Parathyroid adenoma (tissue), 2 donors: ENCODE measurements around the gene SLC25A6.

Source experiments
- H2AFZ ChIP-seq: fragments of 300-600 bp; sonication (generic); one replicate; pipeline ENCODE4 v1.7.0; 2017; ENCODE audit warnings: antibody characterized with exemption, mild to moderate bottlenecking
- H3K27ac ChIP-seq: fragments of 300-600 bp; sonication (generic); one replicate; pipeline ENCODE4 v1.7.0; 2017
- H3K27me3 ChIP-seq: fragments of 300-600 bp; sonication (generic); one replicate; pipeline ENCODE4 v1.7.0; 2017; ENCODE audit warnings: low read length; ENCODE audit not compliant: control insufficient read depth, insufficient read depth
- H3K36me3 ChIP-seq: fragments of 300-600 bp; sonication (generic); one replicate; pipeline ENCODE4 v1.7.0; 2017; ENCODE audit warnings: low read length; ENCODE audit not compliant: control insufficient read depth, insufficient read depth
- H3K4me1 ChIP-seq: fragments of 300-600 bp; sonication (generic); one replicate; pipeline ENCODE4 v1.7.0; 2017; ENCODE audit warnings: control low read depth
- H3K4me2 ChIP-seq: fragments of 300-600 bp; sonication (generic); one replicate; pipeline ENCODE4 v1.7.0; 2017; ENCODE audit warnings: low read length
- H3K4me3 ChIP-seq: fragments of 300-600 bp; sonication (generic); one replicate; pipeline ENCODE4 v1.7.0; 2017; ENCODE audit warnings: low read depth, low read length
- H3K79me2 ChIP-seq: fragments of 300-600 bp; sonication (generic); one replicate; pipeline ENCODE4 v1.7.0; 2017; ENCODE audit warnings: control low read depth
- H3K9ac ChIP-seq: fragments of 300-600 bp; sonication (generic); one replicate; pipeline ENCODE4 v1.7.0; 2017; ENCODE audit warnings: mild to moderate bottlenecking
- H3K9me3 ChIP-seq: fragments of 300-600 bp; sonication (generic); one replicate; pipeline ENCODE4 v1.7.0; 2017; ENCODE audit warnings: low read length; ENCODE audit not compliant: control insufficient read depth
- CTCF ChIP-seq: fragments of 300-600 bp; sonication (generic); IDR thresholded peaks from one replicate; pipeline ENCODE4 v1.7.0; 2017; ENCODE audit warnings: antibody characterized with exemption, mild to moderate bottlenecking
- donor health status: primary hyperparathyroidism.

Gene SLC25A6

GRCh38 chrX:1419545-1420355 lies 27.8 kb upstream of the SLC25A6 start:
- no peak for TF ChIP-seq CTCF
- no peak overlapping the region for H3K27ac ChIP-seq
- no peaks in the 10 kb centered on the region for H3K79me2 ChIP-seq
- H3K36me3 ChIP-seq = no peaks in the 10 kb centered on the region
- no peaks in the 10 kb centered on the region for H3K27me3 ChIP-seq
- H3K9me3 ChIP-seq = no peaks in the 10 kb centered on the region
- H3K4me2 ChIP-seq = no peak overlapping the region
- no peak overlapping the region for H2AFZ ChIP-seq
- H3K4me1 ChIP-seq = no peaks in the 10 kb centered on the region
- H3K9ac ChIP-seq = no peak overlapping the region
- H3K4me3 ChIP-seq = no peak overlapping the region

- Histone ChIP-seq H3K4me1 (no peaks in the 10 kb centered on the region), H3K79me2 (no peaks in the 10 kb centered on the region), H2AFZ (no peak overlapping the region), H3K27ac (no peak overlapping the region), H3K4me2 (no peak overlapping the region), H3K9ac (no peak overlapping the region), H3K27me3 (no peaks in the 10 kb centered on the region), H3K4me3 (no peak overlapping the region), H3K36me3 (no peaks in the 10 kb centered on the region), H3K9me3 (no peaks in the 10 kb centered on the region)
- TF ChIP-seq CTCF = no peak
Observed at GRCh38 chrX:1418901-1419544, 27.1 kb upstream of the SLC25A6 start.

- H3K79me2 ChIP-seq = no peaks in the 10 kb centered on the region
- no peak overlapping the region for H3K4me3 ChIP-seq
- H3K9ac ChIP-seq = no peak overlapping the region
- H3K4me2 ChIP-seq = no peak overlapping the region
- no peak for TF ChIP-seq CTCF
- H3K27me3 ChIP-seq = no peaks in the 10 kb centered on the region
- no peaks in the 10 kb centered on the region for H3K9me3 ChIP-seq
- no peaks in the 10 kb centered on the region for H3K4me1 ChIP-seq
- no peaks in the 10 kb centered on the region for H3K36me3 ChIP-seq
- H2AFZ ChIP-seq = no peak overlapping the region
- H3K27ac ChIP-seq = no peak overlapping the region
Observed at GRCh38 chrX:1417921-1418771, 26.2 kb upstream of the SLC25A6 start.

GRCh38 chrX:1416965-1417760 lies 25.2 kb upstream of the SLC25A6 start:
- H3K4me3 ChIP-seq = no peak overlapping the region
- no peak overlapping the region for H3K9ac ChIP-seq
- TF ChIP-seq CTCF = no peak
- no peaks in the 10 kb centered on the region for H3K4me1 ChIP-seq
- H3K27ac ChIP-seq = no peak overlapping the region
- H3K9me3 ChIP-seq = no peaks in the 10 kb centered on the region
- no peak overlapping the region for H3K4me2 ChIP-seq
- H2AFZ ChIP-seq = no peak overlapping the region
- H3K79me2 ChIP-seq = no peaks in the 10 kb centered on the region
- no peaks in the 10 kb centered on the region for H3K36me3 ChIP-seq
- H3K27me3 ChIP-seq = no peaks in the 10 kb centered on the region
